ENCODE measurements around the gene GASK1A.
"Not testable (repeated sequence)": the region's sequence is repeated elsewhere in the genome, so short reads cannot be mapped to it uniquely, and the experiment has no call there.

GASK1A gene

DNA sequence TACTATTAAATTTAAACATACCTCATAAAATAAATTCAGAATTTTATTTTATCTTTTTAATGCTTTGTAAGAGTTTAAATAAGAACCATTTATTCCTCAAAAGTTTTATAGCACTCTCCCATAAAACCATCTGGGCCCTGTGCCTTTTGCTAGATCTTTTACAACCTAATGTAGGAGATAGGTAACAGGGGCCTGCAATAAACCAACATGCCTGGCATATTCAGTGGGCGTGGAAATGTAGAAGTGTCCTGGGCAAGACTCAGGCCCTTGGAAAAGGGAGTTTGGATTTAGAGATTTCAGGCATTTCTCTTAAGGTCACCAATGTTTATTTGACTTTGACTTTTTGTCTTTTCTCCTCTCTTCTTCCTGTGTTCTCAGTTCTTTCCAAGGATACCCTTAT, 80.3 kb downstream of the GASK1A start:
- no peak for DNase-seq (ENCODE audit: low read depth in 1 of 2, low spot score in 1 of 2)

DNA sequence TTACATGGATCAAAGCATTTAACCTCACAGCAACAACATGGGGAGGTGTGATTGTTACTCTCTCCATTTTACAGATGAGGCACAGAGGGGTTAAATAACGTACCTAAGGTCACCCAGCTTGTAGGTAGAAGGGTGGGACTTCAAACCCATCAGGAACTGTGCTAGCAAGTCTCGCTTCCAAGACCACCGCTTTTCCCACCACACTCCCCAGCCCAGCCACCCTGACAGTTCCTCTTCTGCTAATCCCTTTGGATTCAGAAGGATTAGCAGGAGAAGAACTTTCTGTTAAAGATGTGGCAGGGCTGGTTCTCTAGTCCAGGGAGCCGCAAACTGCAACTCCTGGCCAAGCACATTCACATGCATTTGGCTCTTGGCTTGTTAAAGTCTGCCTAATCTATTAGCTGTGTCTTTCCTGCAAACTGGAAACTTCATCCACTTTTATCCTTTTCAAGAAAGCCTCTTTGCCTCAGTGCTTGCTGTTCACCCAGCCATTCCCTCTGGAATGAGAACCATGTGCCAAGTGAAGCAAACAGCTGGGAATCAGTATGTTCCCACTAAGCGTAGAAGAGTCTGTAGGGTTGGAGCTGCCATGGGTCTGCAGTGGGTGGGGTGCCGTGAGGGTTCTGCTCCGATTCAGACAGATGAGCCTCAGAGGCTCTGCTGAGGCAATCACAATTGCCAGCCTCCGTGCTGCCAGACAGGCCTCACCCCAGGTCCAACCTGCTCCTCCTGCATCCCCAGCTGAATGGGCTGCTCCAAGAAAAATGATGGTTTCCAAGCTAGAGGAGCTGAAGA, 82.2 kb downstream of the GASK1A start:
- no peak for DNase-seq (ENCODE audit: low read depth in 1 of 2, low spot score in 1 of 2)

DNA sequence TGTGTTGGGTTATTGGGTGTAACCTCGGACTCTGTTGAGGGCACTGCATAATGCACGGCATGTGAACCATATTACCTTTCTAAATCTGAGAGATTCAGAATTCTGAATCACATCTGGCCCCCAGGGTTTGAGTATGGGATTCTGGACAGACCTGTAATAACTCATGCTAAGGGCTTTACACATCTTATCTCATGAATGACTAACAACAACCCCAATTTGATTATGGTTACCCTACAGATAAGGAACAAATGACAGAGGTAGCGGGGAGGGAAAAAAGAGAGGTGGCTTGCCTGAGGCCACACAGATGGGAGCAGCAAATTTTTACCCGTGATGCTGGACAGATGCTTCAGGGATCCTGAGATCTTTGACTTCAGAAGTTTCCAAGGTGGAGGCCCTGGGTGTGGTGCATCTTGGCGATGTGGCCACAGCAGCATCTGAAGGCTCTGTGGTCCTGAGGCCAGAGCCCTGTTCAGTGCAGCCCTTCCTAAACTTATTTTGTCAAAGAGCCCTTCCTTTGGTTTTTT, 83.0 kb downstream of the GASK1A start:
- DNase-seq (ENCODE audit: low read depth in 1 of 2, low spot score in 1 of 2): no peak

DNA sequence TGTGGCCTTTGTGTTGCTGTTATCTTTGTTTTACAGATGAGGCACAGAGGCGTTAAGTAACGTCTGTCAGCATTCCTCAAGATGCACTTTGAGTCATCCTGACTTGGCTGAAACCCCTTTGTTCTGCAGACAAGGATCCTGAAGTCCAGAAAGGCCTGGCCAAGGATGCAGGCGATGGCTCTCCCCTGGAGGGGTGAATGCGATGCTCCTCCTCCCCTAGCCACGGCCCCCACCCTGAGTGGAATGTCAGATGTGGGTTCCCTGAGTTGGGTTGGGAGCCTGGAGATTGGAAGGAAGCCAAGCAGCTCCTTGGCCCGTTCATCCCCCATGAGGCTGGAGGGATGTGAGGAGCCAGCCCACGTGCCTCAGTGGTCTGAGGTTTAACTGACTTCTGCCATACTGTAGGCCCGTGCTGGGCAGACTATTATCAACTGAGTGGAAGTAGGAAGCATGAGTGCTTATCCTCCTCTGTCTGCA, 83.5 kb downstream of the GASK1A start:
- no peak for DNase-seq (ENCODE audit: low read depth in 1 of 2, low spot score in 1 of 2)

DNA sequence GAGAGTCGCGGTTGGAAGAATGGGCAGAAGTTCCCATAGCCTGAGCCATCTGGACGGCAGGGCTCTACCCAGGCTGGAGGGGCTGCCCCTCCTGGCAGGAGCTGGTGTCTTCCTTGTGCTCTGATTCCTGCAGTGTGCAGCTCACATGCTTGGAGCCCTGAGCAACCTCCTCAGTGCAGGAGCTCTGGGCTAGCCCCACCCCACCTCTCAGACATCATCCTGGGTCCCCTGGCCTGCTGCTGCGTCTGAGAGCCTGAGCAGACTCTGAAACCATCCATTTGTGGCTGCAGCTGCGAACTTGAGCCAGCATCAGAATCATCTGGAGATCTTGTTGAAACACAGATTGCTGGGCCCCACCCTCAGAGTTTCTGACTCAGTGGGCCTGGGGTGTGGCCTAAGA, 84.0 kb downstream of the GASK1A start:
- DNase-seq (ENCODE audit: low read depth in 1 of 2, low spot score in 1 of 2): no peak

DNA sequence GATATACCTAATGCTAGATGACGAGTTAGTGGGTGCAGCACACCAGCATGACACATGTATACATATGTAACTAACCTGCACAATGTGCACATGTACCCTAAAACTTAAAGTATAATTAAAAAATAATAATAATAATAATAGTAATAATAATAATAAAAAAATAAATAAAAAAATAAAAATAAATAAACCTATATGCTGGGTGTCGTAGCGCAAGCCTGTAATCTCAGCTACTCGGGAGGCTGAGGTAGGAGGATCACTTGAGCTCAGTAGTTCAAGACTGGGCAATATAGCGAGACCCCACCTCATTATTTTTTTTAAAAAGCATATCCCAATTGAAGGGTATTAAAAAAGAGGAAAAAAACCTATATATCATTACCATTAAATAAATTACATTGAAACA, 91.6 kb downstream of the GASK1A start:
- not testable (repeated sequence) for DNase-seq (ENCODE audit: low read depth in 1 of 2, low spot score in 1 of 2)

DNA sequence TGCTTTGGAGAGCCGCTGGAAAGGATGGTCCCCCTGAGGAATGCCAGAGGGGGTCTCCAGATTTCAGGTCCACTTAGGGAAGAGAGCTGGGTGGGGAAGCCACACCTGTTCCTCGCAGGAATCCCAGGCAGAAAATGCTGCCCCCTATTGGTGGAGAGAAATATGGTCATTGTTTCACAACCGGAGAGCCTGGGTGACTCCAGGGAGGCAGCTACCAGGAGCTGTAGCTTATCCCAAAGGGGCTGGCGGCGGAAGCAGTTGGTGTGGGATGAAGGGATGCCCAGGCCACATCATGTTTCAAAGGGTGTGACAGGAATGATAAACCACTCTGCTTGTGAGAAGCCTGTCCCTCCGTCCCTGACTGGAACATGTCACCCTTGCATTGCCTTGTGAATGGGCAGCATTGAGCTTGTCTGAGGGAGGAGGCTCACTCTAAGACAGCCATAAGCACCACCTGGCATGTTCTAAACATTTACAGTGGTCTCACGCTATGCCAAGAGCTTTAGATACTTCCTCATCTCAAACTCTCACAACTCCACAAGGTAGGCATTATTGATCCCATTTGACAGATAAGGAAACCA, 92.3 kb downstream of the GASK1A start:
- peak in 1 of 2 donors; percentile 17 for DNase-seq (ENCODE audit: low read depth in 1 of 2, low spot score in 1 of 2)

DNA sequence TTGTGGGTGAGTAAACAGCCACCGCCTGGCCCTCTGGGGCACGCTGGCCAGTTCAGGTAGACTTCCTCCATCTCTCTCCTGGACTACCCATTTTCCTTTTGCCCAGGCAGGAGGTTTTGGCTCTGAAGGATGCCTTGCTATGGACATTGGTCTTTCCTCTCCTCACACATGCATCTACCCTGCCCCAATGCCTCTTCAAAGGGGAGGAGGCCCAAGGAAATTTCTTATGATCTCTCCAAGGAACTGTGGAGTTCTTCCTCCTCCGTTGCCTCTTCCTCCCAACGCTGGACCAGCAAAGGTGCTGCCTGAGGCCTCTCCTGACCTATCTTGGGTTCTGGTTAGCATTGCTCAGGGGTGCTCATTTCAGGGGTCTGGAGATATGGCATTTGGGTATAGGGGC, 93.2 kb downstream of the GASK1A start:
- no peak for DNase-seq (ENCODE audit: low read depth in 1 of 2, low spot score in 1 of 2)

DNA sequence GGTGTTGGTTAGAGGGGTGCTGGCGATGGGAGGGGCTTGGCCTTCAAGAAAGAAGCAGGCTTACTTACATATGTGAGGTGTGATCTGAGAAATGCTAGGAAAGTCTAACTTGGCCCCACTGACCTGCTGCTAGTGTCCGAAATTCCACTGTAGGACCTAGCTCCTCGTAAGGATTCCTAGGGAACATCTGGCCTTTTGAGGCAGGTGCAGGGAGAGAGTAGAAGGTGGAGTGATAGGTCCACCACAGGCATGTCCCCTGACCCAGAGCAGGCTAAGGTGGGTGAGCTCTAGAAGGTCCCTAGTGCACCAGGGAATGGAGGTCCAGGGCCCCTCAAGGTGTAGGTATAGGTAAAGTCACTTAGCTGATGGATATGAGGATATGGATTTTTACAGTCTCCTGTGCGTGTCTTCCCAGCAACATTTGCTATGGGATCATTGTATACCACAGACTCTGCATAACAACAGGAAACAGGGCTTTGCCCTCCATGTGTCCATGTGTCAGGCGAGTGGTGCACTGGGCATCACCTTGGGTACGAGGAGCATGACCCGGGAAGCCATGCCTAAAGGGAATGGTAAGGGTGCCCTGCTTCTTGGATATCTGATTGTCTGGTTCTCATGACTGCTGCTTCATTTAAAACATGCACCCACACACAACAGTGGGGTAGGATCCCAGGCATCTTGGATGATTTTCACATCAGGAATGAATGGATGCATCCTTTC, 94.2 kb downstream of the GASK1A start:
- no peak for DNase-seq (ENCODE audit: low read depth in 1 of 2, low spot score in 1 of 2)

DNA sequence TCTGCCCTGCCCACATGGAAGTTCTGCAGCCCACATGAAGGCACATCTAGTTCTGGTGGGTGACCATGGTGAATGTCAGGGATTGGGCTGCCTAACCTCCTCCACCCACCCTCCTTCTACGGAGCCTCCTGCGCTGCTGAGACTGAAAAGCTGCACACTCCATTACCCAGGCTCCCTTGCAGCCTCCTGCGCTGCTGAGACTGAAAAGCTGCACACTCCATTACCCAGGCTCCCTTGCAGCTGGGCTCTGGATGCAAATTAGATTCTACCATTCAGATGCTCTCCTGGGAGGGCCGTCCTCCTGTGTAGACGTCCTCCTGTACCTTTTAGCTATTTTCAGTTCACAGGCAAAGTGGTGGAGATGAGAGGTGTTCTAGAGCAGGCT, 94.7 kb downstream of the GASK1A start:
- DNase-seq (ENCODE audit: low read depth in 1 of 2, low spot score in 1 of 2): no peak

DNA sequence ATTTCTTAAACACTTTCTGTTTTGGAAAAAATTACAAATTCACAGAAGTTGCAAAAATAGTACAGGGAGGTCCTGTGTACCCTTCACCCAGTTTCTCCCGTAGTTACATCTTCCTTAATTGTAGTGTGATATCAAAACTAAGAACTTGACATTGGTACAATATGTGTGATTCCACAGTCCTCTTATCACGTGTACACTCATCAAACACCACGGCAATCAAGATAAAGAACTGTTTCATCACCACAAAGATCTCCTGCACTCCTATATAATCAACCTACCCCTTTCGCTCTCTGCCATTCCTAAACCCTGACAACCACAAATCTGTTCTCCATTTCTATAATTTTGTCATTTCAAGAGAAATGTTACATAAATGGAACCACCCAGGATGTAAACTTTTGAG, 95.4 kb downstream of the GASK1A start:
- no peak for DNase-seq (ENCODE audit: low read depth in 1 of 2, low spot score in 1 of 2)

DNA sequence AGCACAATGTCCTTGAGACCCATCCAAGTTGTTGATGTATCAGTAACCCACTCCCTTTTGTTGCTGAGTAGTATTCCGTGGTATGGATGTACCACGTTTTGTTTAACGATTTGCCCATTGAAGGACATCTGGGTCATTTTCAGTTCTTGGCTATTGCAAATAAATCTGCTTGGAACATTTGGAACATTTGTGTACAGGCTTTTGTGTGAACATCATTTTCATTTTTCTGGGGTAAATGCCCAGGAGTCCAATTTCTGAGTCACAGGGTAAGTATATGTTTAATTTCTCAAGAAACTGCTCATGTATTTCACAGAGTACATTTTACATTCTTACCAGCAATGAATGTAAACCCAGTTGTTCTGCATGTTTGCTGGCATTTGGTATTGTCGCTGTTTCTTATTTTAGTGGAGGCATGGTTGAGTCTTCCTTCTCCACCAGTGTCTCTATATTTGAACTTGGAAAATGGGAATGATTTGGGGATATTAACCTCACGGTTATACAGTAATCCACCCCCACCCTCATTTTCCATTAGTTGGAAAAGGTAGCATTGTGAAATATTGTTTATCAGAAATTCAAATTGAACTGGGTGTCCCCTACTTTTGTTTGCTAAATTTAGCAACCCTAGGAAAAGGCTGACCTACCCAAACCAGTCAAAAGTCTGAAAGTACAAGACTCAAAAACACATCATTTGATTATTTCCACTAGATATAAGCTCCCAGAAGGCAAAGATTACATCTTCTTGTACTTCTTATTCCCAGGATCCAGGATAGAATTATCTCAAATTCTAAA, 96.0 kb downstream of the GASK1A start:
- no peak for DNase-seq (ENCODE audit: low read depth in 1 of 2, low spot score in 1 of 2)

DNA sequence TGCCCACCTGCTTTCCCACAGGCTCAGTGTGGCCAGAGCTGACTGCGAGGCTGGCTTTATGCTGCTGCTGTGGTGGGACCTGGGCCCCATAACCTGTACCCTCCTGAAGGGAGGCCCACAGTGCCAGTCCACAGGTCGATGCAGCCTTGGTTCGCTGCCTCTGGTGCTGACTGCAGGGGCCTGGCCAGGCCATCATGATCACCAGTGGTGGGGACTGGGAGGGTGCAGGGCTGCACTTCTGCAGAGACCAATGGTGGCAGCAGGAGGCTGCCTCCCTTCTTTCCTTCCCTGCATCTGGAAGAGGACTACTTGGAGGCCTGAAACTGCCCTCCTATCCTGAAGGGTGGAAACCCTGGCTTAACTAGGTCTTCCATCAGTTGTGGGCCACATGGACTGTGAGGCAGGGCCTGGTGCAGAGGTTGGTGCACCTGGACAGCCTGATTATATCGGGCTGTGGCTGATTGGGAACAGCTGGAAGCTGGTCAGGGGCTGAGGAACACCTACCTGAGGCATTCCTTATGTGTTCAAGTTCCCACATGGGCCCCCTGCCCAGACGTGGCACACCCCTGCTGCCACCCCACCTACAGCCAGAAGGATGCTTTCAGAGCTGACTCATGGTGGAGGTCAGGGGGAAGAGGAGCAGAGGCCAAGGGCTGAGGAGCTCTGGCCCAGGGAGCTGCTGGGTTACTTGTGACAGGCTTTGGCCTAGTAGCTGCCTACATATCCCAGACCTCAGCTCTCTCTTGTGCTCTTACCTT, 97.0 kb downstream of the GASK1A start:
- DNase-seq (ENCODE audit: low read depth in 1 of 2, low spot score in 1 of 2): no peak

DNA sequence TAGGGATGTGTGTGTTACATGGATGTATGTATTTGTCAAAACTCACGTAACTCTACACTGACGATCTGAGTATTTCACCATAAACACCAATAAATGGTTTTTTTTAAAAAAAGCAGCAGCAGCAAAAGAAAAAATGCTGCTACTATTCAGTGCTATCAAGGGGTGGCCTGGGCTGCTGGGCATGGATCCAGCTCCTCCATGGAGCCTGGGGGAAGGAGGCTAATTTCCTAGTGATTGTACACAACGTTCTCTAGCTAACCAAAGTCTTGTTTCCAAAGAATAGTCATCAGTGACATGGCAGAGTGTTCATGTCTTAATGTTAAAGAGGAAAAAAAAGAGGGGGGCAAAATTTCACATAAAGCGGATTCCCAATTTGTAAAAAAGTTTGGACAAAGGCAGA, 97.7 kb downstream of the GASK1A start:
- no peak for DNase-seq (ENCODE audit: low read depth in 1 of 2, low spot score in 1 of 2)

DNA sequence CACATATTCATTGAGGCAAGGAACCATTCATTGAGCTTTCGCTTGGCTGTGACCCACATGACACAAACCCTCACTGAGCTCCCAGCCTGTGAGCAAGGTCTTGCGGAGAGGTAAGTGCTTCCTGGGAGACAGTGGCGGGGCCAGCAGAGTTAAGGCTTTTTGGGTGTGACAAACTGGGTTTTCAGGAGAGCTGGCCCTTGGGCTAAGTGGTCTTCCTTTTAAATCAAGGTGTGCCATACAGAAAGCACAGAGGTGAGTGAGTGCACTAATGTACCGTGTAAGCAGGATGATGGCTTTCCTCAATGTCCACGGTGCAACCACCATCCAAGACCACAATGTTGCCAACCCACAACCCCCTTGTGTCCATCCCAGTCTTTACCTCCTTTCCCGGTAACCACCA, 98.2 kb downstream of the GASK1A start:
- no peak for DNase-seq (ENCODE audit: low read depth in 1 of 2, low spot score in 1 of 2)

DNA sequence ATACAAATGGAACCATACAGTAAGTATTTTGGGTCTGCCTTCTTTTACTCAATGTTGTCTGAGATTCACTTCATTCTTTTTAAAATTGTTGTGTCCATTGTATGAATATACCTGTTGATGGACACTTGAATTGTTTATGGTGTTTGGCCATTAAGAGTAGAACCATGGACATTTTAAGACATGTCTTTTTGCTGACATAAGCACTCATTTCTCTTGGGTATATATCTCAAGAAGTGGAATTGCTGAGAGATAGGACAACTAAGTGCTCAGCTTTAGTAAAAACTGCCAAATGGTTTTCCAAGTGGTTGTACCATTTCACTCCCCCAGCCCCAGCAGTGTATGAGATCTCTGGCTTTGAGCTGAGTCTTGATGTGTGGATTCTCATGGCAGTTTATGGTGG, 98.6 kb downstream of the GASK1A start:
- no peak for DNase-seq (ENCODE audit: low read depth in 1 of 2, low spot score in 1 of 2)

DNA sequence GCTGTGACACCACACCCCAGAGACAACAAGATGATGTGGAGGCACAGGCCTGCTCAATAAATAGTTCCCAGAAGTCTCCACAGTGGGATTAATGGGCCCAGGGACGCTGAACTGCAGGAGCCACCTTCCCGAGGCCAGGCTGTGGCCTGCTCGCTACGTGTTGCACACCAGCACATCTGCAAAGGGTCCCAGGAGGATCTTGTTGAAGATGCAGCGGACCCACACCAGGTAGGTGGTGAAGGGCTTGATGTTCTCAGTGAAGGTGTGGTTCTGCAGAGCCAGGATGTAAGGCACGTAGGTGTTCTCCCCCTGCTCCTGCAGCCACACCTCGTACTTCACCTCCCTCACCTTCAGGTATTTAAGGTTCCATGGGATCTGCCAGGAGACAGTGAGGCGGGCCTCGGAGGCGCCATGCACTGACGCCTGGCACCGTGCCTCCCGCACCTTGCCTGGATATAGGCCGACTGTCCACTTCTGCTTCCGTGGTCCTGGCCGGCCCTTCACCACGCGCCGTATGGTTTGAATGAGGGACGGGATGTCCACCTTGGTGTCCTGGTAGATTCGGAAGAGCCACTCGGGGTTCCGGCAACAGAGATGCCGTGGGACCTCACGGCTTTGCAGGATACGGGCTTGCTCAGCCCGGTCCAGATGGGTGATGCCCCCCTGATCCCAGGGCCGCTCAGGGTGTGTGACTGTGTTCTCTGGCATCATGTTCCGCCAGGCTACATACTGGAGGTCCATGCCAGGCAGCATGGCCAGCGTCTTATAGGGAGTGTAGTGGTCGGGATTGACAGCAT, 100.6 kb downstream of the GASK1A start:
- DNase-seq (ENCODE audit: low read depth in 1 of 2, low spot score in 1 of 2): no peak

DNA sequence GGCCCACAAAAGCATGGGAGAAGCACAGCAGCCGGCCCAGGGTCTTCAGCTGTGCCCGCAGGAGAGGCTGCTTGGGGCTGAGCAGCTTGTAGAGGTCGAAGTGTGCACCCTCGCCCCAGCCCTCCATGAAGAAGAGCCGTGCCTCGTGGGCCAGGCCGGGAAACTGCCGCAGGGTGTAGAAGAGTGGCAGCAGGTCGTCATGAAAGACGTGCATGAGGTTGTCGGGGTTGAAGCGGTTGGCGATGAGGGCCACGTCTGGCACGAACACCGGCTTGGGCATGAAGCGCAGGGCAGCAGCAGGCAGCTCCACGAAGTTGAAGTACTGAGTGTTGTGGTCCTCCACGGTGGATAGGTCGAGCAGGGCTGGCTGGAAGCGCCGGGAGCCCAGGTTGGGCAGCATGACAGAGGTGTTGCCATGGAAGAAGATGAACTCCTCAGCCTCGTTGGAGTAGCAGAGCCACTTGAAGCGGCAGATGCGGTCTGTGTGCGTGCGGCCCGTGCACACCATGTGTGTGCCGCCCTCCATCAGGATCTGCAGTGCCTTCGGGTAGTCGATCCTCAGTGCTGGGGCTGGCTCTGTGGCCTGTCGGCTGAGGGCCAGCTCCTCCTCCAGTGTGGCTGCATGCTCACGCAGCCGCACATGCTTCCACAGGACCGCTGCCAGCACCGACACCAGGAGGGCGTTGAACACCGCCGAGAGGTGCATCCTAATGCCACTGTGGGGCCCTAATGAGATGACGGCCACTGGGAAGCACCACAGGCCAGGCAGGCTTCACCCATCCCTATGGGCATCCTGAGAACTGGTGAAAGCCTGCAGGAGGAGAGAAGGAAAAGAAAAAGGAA, 101.8 kb downstream of the GASK1A start:
- no peak for DNase-seq (ENCODE audit: low read depth in 1 of 2, low spot score in 1 of 2)

DNA sequence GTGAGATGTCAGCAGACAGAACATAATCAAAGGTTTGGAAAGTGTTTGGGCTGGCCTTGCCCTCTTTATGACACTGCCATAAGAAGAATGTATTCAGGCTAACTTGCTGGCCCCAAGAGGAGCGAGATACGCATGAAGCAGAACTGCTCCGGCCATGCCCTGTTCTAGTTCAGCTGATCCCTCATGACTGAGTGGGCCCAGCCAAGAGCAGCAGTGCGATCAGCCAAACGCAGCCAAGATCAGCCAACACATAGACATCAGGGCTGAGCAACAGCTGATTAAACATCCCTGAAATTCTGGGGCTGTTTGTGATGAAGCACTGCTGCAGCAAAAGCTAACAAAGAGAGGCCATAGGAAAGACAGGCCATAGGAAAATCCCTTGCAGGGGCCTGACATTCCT, 102.7 kb downstream of the GASK1A start:
- no peak for DNase-seq (ENCODE audit: low read depth in 1 of 2, low spot score in 1 of 2)

Measured in activated CD4-positive, alpha-beta T cell treated with anti-CD3 and anti-CD28 coated beads, Interleukin-2, amount 50 U/mL, for 24 hours (primary cell).